Stimulated activated naive CD4-positive, alpha-beta T cell (primary cell): ENCODE results near the gene CXCL13.
"Not testable (repeated sequence)": the region's sequence is repeated elsewhere in the genome, so short reads cannot be mapped to it uniquely, and the experiment has no call there.

ENCODE experiments used
- DNase-seq, 6 experiments: peaks; one replicate each; lab custom pipeline; 2025; lab: John Stamatoyannopoulos, UW

CXCL13 gene

GRCh38 chr4:77605210-77605902, at the start of gene CXCL13:
Gene CXCL13 (plus strand): TSS chr4:77605820. CDS start chr4:77605866, 46 bp downstream.
- DNase-seq: no peak

- no peak for DNase-seq
Measured at GRCh38 chr4:77560170-77560569, 45.5 kb upstream of the CXCL13 start.

- not testable (repeated sequence) for DNase-seq
Measured at GRCh38 chr4:77561720-77562119, 43.9 kb upstream of the CXCL13 start.

GRCh38 chr4:77564231-77564630, 41.4 kb upstream of the CXCL13 start:
- DNase-seq: no peak

GRCh38 chr4:77566148-77566547, 39.5 kb upstream of the CXCL13 start:
- DNase-seq: no peak

- DNase-seq: no peak
Measured at GRCh38 chr4:77567549-77567948, 38.1 kb upstream of the CXCL13 start.

GRCh38 chr4:77570508-77571214, 35.0 kb upstream of the CXCL13 start:
- DNase-seq: not testable (repeated sequence)

GRCh38 chr4:77576351-77576750, 29.3 kb upstream of the CXCL13 start:
- DNase-seq: no peak

- no peak for DNase-seq
Measured at GRCh38 chr4:77578145-77578544, 27.5 kb upstream of the CXCL13 start.

- DNase-seq: no peak
Measured at GRCh38 chr4:77579406-77580076, 26.1 kb upstream of the CXCL13 start.

GRCh38 chr4:77581724-77582123, 23.9 kb upstream of the CXCL13 start:
- no peak for DNase-seq

- no peak for DNase-seq
Measured at GRCh38 chr4:77582156-77582555, 23.5 kb upstream of the CXCL13 start.

- DNase-seq: no peak
Measured at GRCh38 chr4:77582711-77583110, 22.9 kb upstream of the CXCL13 start.

GRCh38 chr4:77586951-77587383, 18.7 kb upstream of the CXCL13 start:
- DNase-seq: no peak

- DNase-seq: no peak
Measured at GRCh38 chr4:77590482-77590881, 15.1 kb upstream of the CXCL13 start.

GRCh38 chr4:77591532-77591931, 14.1 kb upstream of the CXCL13 start:
- no peak for DNase-seq

GRCh38 chr4:77593101-77593500, 12.5 kb upstream of the CXCL13 start:
- no peak for DNase-seq

GRCh38 chr4:77593993-77594392, 11.6 kb upstream of the CXCL13 start:
- DNase-seq: no peak

- no peak for DNase-seq
Measured at GRCh38 chr4:77595364-77595973, 10.2 kb upstream of the CXCL13 start.

- DNase-seq: no peak
Measured at GRCh38 chr4:77599378-77599777, 6.2 kb upstream of the CXCL13 start.

GRCh38 chr4:77600521-77601451, 4.8 kb upstream of the CXCL13 start:
- DNase-seq: peak in 1 of 6 experiments; percentile 18
